MM.1S (cell line): ENCODE results near the gene TBCCD1.
A peak's percentile ranks its signal among the peaks of the same experiment; 100 is the strongest.

Source experiments
- DNase-seq: peaks from one replicate; pipeline ENCODE4 v3.0.0-alpha.2; 2015
- H2AFZ ChIP-seq: fragments of 300-600 bp; sonication (generic); 2 replicates; pipeline ENCODE4 v1.6.0; 2016; ENCODE audit warnings: antibody characterized with exemption, low read length
- H3F3A ChIP-seq: fragments of 300-600 bp; sonication (generic); 2 replicates; pipeline ENCODE4 v1.6.1; 2016; ENCODE audit warnings: mild to moderate bottlenecking, antibody characterized with exemption, low read length, moderate library complexity, mixed read lengths; ENCODE audit not compliant: insufficient read depth
- H3K27ac ChIP-seq: fragments of 300-600 bp; sonication (generic); 2 replicates; pipeline ENCODE4 v1.5.1; 2016; ENCODE audit warnings: mild to moderate bottlenecking, low read length
- H3K27me3 ChIP-seq: fragments of 300-600 bp; sonication (generic); replicated peaks from 2 replicates; pipeline ENCODE4 v1.6.0; 2016; ENCODE audit warnings: low read length; ENCODE audit not compliant: insufficient read depth
- H3K36me3 ChIP-seq: fragments of 300-600 bp; sonication (generic); replicated peaks from 2 replicates; pipeline ENCODE4 v1.6.1; 2016; ENCODE audit warnings: mild to moderate bottlenecking, low read length, mixed read lengths; ENCODE audit not compliant: insufficient read depth
- H3K4me1 ChIP-seq: fragments of 300-600 bp; sonication (generic); 2 replicates; pipeline ENCODE4 v1.6.1; 2016; ENCODE audit warnings: low read length, mixed read lengths
- H3K4me2 ChIP-seq: fragments of 300-600 bp; sonication (generic); 2 replicates; pipeline ENCODE4 v1.6.0; 2016; ENCODE audit warnings: low read depth, low read length
- H3K4me3 ChIP-seq: fragments of 300-600 bp; sonication (generic); 2 replicates; pipeline ENCODE4 v1.5.1; 2016; ENCODE audit warnings: low read length, mixed read lengths
- H3K79me2 ChIP-seq: fragments of 300-600 bp; sonication (generic); 2 replicates; pipeline ENCODE4 v1.6.1; 2016; ENCODE audit warnings: mixed run types, low read length, mixed read lengths
- H3K9ac ChIP-seq: fragments of 300-600 bp; sonication (generic); 2 replicates; pipeline ENCODE4 v1.6.1; 2016; ENCODE audit warnings: low read length, mixed read lengths
- H3K9me2 ChIP-seq: fragments of 300-600 bp; sonication (generic); replicated peaks from 2 replicates; pipeline ENCODE4 v1.6.1; 2016; ENCODE audit warnings: mild to moderate bottlenecking, low read length, mixed read lengths; ENCODE audit not compliant: insufficient read depth
- H3K9me3 ChIP-seq: fragments of 300-600 bp; sonication (generic); replicated peaks from 2 replicates; pipeline ENCODE4 v1.6.1; 2016; ENCODE audit warnings: mild to moderate bottlenecking, low read length, mixed read lengths; ENCODE audit not compliant: insufficient read depth
- H4K20me1 ChIP-seq: fragments of 300-600 bp; sonication (generic); 2 replicates; pipeline ENCODE4 v1.6.1; 2016; ENCODE audit warnings: mild to moderate bottlenecking, low read length, moderate library complexity, mixed read lengths; ENCODE audit not compliant: insufficient read depth
- EZH2 ChIP-seq: fragments of 300-600 bp; sonication (generic); optimal IDR thresholded peaks from 2 replicates; pipeline ENCODE3; 2017; ENCODE audit warnings: low read depth, mild to moderate bottlenecking, antibody characterized with exemption, low read length, mixed read lengths
- EZH2phosphoT487 ChIP-seq: fragments of 300-600 bp; sonication (generic); IDR thresholded peaks from 2 replicates; pipeline ENCODE4 v1.6.1; 2018; ENCODE audit warnings: antibody characterized with exemption, low read length
- TF ChIP-seq, protein P1 (sequence below): fragments of 300-600 bp; sonication (generic); IDR thresholded peaks from 2 replicates; pipeline ENCODE4 v1.5.1; 2016; ENCODE audit warnings: antibody characterized with exemption, low read length, mixed read lengths

Gene TBCCD1

DNA sequence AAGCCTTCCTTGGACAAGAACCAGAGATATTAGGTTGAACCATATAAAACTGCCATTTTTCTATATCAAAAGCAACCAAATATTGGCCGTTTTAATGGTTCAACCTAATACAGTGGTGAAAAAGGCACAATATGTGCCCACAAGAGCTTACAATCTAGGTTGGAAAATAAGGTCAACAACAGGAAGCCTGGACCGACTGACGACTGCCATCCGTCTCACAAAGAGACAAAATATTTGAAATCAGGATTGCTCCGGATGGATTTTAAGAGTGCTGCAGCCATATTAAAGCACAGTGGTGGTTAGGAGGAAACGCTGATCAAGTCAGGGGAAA lies 47.1 kb upstream of the TBCCD1 start:
- Histone ChIP-seq H4K20me1 (no peaks in the 10 kb centered on the region), H3K4me3 (peak overlapping the region; percentile 37), H3K27ac (peak overlapping the region; percentile 47), H3K9ac (peak overlapping the region; percentile 15; the same call in 1 of the 2 replicates), H3K27me3 (peaks cover 8% of the 10 kb centered on the region), H3K4me1 (peaks cover 31% of the 10 kb centered on the region), H3K4me2 (peak overlapping the region; percentile 70), H3K79me2 (no peaks in the 10 kb centered on the region), H3F3A (peaks cover 20% of the 10 kb centered on the region), H2AFZ (peak overlapping the region; percentile 81), H3K9me2 (no peaks in the 10 kb centered on the region), H3K36me3 (no peaks in the 10 kb centered on the region), H3K9me3 (no peaks in the 10 kb centered on the region)
- TF ChIP-seq EZH2 (no peak), EZH2phosphoT487 (no peak)
- TF ChIP-seq, protein P1, sequence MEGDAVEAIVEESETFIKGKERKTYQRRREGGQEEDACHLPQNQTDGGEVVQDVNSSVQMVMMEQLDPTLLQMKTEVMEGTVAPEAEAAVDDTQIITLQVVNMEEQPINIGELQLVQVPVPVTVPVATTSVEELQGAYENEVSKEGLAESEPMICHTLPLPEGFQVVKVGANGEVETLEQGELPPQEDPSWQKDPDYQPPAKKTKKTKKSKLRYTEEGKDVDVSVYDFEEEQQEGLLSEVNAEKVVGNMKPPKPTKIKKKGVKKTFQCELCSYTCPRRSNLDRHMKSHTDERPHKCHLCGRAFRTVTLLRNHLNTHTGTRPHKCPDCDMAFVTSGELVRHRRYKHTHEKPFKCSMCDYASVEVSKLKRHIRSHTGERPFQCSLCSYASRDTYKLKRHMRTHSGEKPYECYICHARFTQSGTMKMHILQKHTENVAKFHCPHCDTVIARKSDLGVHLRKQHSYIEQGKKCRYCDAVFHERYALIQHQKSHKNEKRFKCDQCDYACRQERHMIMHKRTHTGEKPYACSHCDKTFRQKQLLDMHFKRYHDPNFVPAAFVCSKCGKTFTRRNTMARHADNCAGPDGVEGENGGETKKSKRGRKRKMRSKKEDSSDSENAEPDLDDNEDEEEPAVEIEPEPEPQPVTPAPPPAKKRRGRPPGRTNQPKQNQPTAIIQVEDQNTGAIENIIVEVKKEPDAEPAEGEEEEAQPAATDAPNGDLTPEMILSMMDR = no peak
- no peak for DNase-seq

DNA sequence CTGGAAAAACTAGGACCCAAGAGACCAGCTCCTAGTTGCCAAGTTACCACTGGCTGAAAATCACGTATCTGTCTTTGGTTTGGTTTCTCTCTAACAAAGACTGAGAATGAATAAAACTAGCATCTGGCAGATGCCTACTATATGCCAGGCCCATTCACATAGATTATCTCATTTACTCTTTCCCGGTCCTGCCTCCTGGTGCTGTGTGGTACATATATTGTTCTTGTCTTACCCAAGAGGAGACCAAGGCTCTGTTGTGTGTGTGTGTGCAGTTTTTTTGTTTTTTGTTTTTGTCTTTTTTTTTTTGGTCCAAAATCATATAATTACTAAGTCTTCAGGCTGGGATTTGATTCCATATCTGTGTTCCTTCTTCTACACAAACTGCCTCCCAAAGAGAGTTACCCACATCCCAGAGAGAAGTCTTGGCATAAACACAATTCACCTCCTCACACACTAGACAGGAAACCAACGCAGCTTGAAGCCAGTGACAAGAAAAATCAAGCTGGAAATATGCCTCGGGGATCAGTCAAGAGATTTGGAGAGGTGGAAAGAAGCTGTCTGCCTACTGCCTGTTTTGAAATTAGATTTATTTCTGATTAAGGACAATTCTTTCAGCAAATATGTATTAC lies 46.6 kb upstream of the TBCCD1 start:
- peak overlapping the region; percentile 47; the same call in 1 of the 2 replicates for H3K27ac ChIP-seq
- DNase-seq = no peak
- peaks cover 8% of the 10 kb centered on the region for H3K27me3 ChIP-seq
- H2AFZ ChIP-seq = peak overlapping the region; percentile 81
- no peaks in the 10 kb centered on the region for H3K9me2 ChIP-seq
- H4K20me1 ChIP-seq = no peaks in the 10 kb centered on the region
- TF ChIP-seq, protein P1 = no peak
- no peak for TF ChIP-seq EZH2phosphoT487
- no peak for TF ChIP-seq EZH2
- H3K4me2 ChIP-seq = peak overlapping the region; percentile 70; the same call in 1 of the 2 replicates
- H3K4me3 ChIP-seq = peak overlapping the region; percentile 37; the same call in 1 of the 2 replicates
- H3K4me1 ChIP-seq = peaks cover 36% of the 10 kb centered on the region
- peaks cover 24% of the 10 kb centered on the region for H3F3A ChIP-seq
- H3K9ac ChIP-seq = peak overlapping the region; percentile 15; the same call in 1 of the 2 replicates
- no peaks in the 10 kb centered on the region for H3K9me3 ChIP-seq
- H3K36me3 ChIP-seq = no peaks in the 10 kb centered on the region
- no peaks in the 10 kb centered on the region for H3K79me2 ChIP-seq

DNA sequence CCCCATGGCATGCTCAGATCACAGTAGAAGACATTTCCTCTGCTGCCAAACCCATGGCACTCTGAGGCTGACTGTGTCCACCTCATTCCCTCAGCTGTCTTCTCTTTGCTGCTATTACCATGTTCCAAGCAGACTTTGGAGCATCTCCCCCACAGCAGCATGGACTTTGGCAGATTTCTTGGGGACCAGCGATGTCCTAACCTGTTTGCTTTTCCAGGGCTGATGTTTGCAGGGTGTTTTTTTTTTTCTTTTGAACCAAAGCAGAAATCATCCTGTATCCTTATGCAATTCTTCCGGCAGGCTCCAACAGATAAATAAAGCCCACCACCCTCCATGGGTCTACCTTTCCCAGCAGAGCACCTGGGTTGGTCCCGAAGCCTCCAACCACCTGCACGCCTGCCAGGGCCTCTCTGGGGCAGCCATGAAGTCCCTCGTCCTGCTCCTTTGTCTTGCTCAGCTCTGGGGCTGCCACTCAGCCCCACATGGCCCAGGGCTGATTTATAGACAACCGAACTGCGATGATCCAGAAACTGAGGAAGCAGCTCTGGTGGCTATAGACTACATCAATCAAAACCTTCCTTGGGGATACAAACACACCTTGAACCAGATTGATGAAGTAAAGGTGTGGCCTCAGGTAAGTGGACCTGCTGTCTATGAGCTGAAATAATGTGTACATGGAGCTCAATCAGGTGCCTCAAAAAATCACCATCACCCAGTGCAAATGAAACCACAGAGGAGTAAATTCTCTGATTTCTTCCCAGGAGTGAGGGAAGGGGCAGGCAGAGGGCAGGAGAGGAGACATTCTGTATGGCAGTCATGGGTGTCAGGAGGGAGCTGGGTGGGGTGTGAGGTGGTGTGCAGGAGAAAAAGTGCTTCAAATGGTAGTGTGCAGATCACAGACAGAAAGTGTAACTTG lies 45.8 kb upstream of the TBCCD1 start, which contains the start of gene AHSG:
Gene AHSG, plus strand, starts transcription at position 340 of the 916 bp plus-strand sequence. Its CDS starts 82 bp downstream, at position 422.
- no peaks in the 10 kb centered on the region for H3K9me3 ChIP-seq
- peaks cover 42% of the 10 kb centered on the region for H3K4me1 ChIP-seq
- H2AFZ ChIP-seq = peak within 1 kb of the TSS; percentile 81; the same call in 1 of the 2 replicates
- H3K4me2 ChIP-seq = no peak within 1 kb of the TSS
- no peak within 1 kb of the TSS for H3K27ac ChIP-seq
- DNase-seq = no peak
- peaks cover 8% of the 10 kb centered on the region for H3K27me3 ChIP-seq
- TF ChIP-seq EZH2phosphoT487 (no peak), EZH2 (no peak)
- TF ChIP-seq, protein P1 = no peak
- H3K4me3 ChIP-seq = no peak within 1 kb of the TSS
- no peaks in the 10 kb centered on the region for H3K9me2 ChIP-seq
- H4K20me1 ChIP-seq = no peaks in the 10 kb centered on the region
- H3K9ac ChIP-seq = no peak within 1 kb of the TSS
- no peaks in the 10 kb centered on the region for H3K79me2 ChIP-seq
- H3F3A ChIP-seq = peaks cover 31% of the 10 kb centered on the region
- H3K36me3 ChIP-seq = no peaks in the 10 kb centered on the region
